GM12878 (cell line): ENCODE data around the gene PIP4K2A. TPM values are rescaled to one million over a fixed set of nuclear protein-coding genes. Genes with fewer than 3 reads are reported as not detected.

ENCODE experiments used
- ATAC-seq: fragments of 200-7000 bp; cut with Tn5 transposase; 3 replicates; pipeline ENCODE4 v1.9.1; 2020; ENCODE audit warnings: mild to moderate bottlenecking, moderate library complexity
- BruUV-seq: library from RNA; stranded (reverse); fragments of 400-500 nt; replicated peaks from 2 replicates; lab custom pipeline; 2021; lab: Mats Ljungman, UMichigan
- CTCF ChIA-PET: fragments of 300-600 bp; sonication (Branson Sonifier 250); formaldehyde crosslinking; extraction: SDS; loops from one replicate; lab custom pipeline; 2021; ENCODE audit warnings: inconsistent platforms; lab: Yijun Ruan, JAX
- POLR2A ChIA-PET: fragments of 350-600 bp; formaldehyde crosslinking; extraction: SDS; loops from one replicate; lab custom pipeline; 2021; ENCODE audit warnings: inconsistent platforms; lab: Charles Lee
- RAD21 ChIA-PET: fragments of 300-600 bp; sonication (Branson Sonifier 250); formaldehyde crosslinking; loops from one replicate; lab custom pipeline; 2023; ENCODE audit warnings: antibody characterized with exemption; ENCODE audit not compliant: unreplicated experiment; lab: Charles Lee
- SMC1A ChIA-PET: fragments of 300-600 bp; sonication (Branson Sonifier 250); formaldehyde crosslinking; loops from one replicate; lab custom pipeline; 2023; ENCODE audit not compliant: unreplicated experiment, uncharacterized antibody; lab: Charles Lee
- DNase-seq: peaks from one replicate; pipeline ENCODE4 v3.0.0-alpha.2; 2011; ENCODE audit warnings: low read depth, low spot score
- FAIRE-seq: peaks from 3 replicates; lab custom pipeline; 2011; peaks lifted over from hg19 to GRCh38; lab: Jason Lieb, UNC
- H2AFZ ChIP-seq: 2 replicates; pipeline ENCODE4 v1.6.0; 2011; ENCODE audit warnings: low read depth, low read length, control low read depth; ENCODE audit not compliant: control insufficient read depth
- H3K27ac ChIP-seq: 2 replicates; pipeline ENCODE4 v1.5.1; 2011; ENCODE audit warnings: control low read depth; ENCODE audit not compliant: control insufficient read depth, insufficient read depth
- H3K27me3 ChIP-seq, 2 experiments: replicated peaks in 1 of 2; 2 replicates each; pipeline versions ENCODE4 v1.6.0 to v1.6.1; 2011; ENCODE audit warnings: low read length in 1 of 2; ENCODE audit not compliant: control insufficient read depth in 2 of 2, insufficient read depth in 2 of 2
- H3K36me3 ChIP-seq, 2 experiments: 2 replicates each; pipeline ENCODE4 v1.5.1; 2011; ENCODE audit warnings: low read length in 1 of 2; ENCODE audit not compliant: control insufficient read depth in 2 of 2, insufficient read depth in 2 of 2
- H3K4me1 ChIP-seq: 2 replicates; pipeline ENCODE4 v1.6.1; 2011; ENCODE audit warnings: mild to moderate bottlenecking, low read length, moderate library complexity, mixed read lengths; ENCODE audit not compliant: control insufficient read depth, insufficient read depth
- H3K4me2 ChIP-seq: 2 replicates; pipeline ENCODE4 v1.6.0; 2011; ENCODE audit warnings: control low read depth; ENCODE audit not compliant: control insufficient read depth, insufficient read depth
- H3K4me3 ChIP-seq: fragments of 200-600 bp; sonication (generic); 2 replicates; pipeline ENCODE4 v1.5.1; 2016
- H3K79me2 ChIP-seq: 2 replicates; pipeline ENCODE4 v1.6.0; 2011; ENCODE audit warnings: low read length; ENCODE audit not compliant: control insufficient read depth, insufficient read depth
- H3K9ac ChIP-seq: 2 replicates; pipeline ENCODE4 v1.8.0; 2011; ENCODE audit warnings: low read length, control low read depth, mixed read lengths; ENCODE audit not compliant: control insufficient read depth, insufficient read depth
- H3K9me3 ChIP-seq: replicated peaks from 3 replicates; pipeline ENCODE4 v1.5.1; 2011; ENCODE audit warnings: mild to moderate bottlenecking, low read length; ENCODE audit not compliant: control insufficient read depth, insufficient read depth
- H4K20me1 ChIP-seq: 2 replicates; pipeline ENCODE4 v1.6.0; 2011; ENCODE audit not compliant: control insufficient read depth, insufficient read depth
- ASH2L ChIP-seq: fragments of 300-600, 200-600 bp; sonication (generic); IDR thresholded peaks from 2 replicates; pipeline ENCODE4 v1.6.1; 2017; ENCODE audit warnings: low read depth, mild to moderate bottlenecking, borderline replicate concordance
- ATF2 ChIP-seq: IDR thresholded peaks from 2 replicates; pipeline ENCODE4 v1.6.1; 2012; ENCODE audit warnings: low read length, inconsistent platforms
- BHLHE40 ChIP-seq, 2 experiments: fragments of 450-650 bp in 1 of 2; IDR thresholded peaks; 2 replicates each; pipeline ENCODE4 v1.6.1; 2011 to 2017; ENCODE audit warnings: low read depth in 2 of 2, borderline replicate concordance in 1 of 2, improper control_type of control experiment in 1 of 2, low read length in 1 of 2, mild to moderate bottlenecking in 1 of 2
- BRCA1 ChIP-seq: IDR thresholded peaks from 2 replicates; pipeline ENCODE4 v1.6.1; 2011; ENCODE audit warnings: low read depth, low read length, improper control_type of control experiment
- EP300 ChIP-seq, 2 experiments: fragments of 150-350 bp in 1 of 2; IDR thresholded peaks; 2 replicates each; pipeline ENCODE4 v1.6.1; 2011 to 2012; ENCODE audit warnings: low read depth in 2 of 2, low read length in 2 of 2, borderline replicate concordance in 1 of 2, improper control_type of control experiment in 1 of 2, inconsistent platforms in 1 of 2; ENCODE audit not compliant: control insufficient read depth in 1 of 2
- ESRRA ChIP-seq: IDR thresholded peaks from 2 replicates; pipeline ENCODE4 v1.6.1; 2012; ENCODE audit warnings: mild to moderate bottlenecking, low read length, improper control_type of control experiment
- FOXM1 ChIP-seq: IDR thresholded peaks from 2 replicates; pipeline ENCODE4 v1.6.1; 2012; ENCODE audit warnings: low read depth, mild to moderate bottlenecking, inconsistent platforms, low read length, moderate library complexity
- HDAC6 ChIP-seq: fragments of 200-600 bp; sonication (generic); IDR thresholded peaks from one replicate; pipeline ENCODE4 v1.8.0; 2017; ENCODE audit warnings: antibody characterized with exemption; ENCODE audit not compliant: unreplicated experiment
- POU2F2 ChIP-seq: IDR thresholded peaks from 3 replicates; pipeline ENCODE4 v1.6.1; 2011; ENCODE audit warnings: low read depth, mild to moderate bottlenecking, low read length, borderline replicate concordance
- RAD21 ChIP-seq: IDR thresholded peaks from 2 replicates; pipeline ENCODE4 v1.6.1; 2011; ENCODE audit warnings: mild to moderate bottlenecking, low read depth, low read length, moderate library complexity; ENCODE audit not compliant: insufficient read depth
- RCOR1 ChIP-seq: conservative IDR thresholded peaks from 2 replicates; pipeline ENCODE4 v1.6.1; 2012; ENCODE audit warnings: low read depth, low read length, improper control_type of control experiment
- RFX5 ChIP-seq: IDR thresholded peaks from 2 replicates; pipeline ENCODE4 v1.6.1; 2011; ENCODE audit warnings: low read depth, low read length, improper control_type of control experiment
- RUNX3 ChIP-seq: IDR thresholded peaks from 2 replicates; pipeline ENCODE4 v1.6.1; 2012; ENCODE audit warnings: low read length, inconsistent platforms
- SIN3A ChIP-seq: IDR thresholded peaks from 2 replicates; pipeline ENCODE4 v1.6.1; 2012; ENCODE audit warnings: low read depth, low read length, improper control_type of control experiment
- SIX5 ChIP-seq: IDR thresholded peaks from 2 replicates; pipeline ENCODE4 v1.6.1; 2011; ENCODE audit warnings: mild to moderate bottlenecking, low read depth, low read length, moderate library complexity; ENCODE audit not compliant: severe bottlenecking
- YY1 ChIP-seq: IDR thresholded peaks from 2 replicates; pipeline ENCODE4 v1.6.1; 2011; ENCODE audit warnings: low read depth, mild to moderate bottlenecking, low read length
- ZNF592 ChIP-seq: fragments of 450-650 bp; IDR thresholded peaks from 2 replicates; pipeline ENCODE4 v1.6.1; 2017; ENCODE audit warnings: mild to moderate bottlenecking, moderate library complexity
- WGBS: methylation state at CpG from one replicate; pipeline ENCODE4 v1.1.6; 2016; ENCODE audit warnings: low lambda C conversion rate; ENCODE audit not compliant: insufficient replicate concordance, insufficient coverage; ENCODE audit errors: missing lambda C conversion rate; 5-methylcytosine and 5-hydroxymethylcytosine counted together
- in situ Hi-C: fragments of 300-500 bp; cut with MboI; formaldehyde crosslinking; loops from 9 replicates; pipeline ENCODE4 v1.14.3; 2018; ENCODE audit warnings: mixed read lengths
- intact Hi-C: fragments of 100-400 bp; cut with micrococcal nuclease; formaldehyde crosslinking; loops from one replicate; pipeline ENCODE4 v1.14.2; 2022; ENCODE audit not compliant: unreplicated experiment
- polyA plus RNA-seq, 11 experiments: library from polyadenylated mRNA; depleted of rRNA in 4 of 11; unstranded in 6 of 11; stranded (reverse) in 5 of 11; fragments of >200 nt; fragmentation: Nextera tagmentation in 4 of 11; fragmentation: Illumina TruSeq in 1 of 11; extraction: Ambion mirVana in 4 of 11; extraction: Trizol in 1 of 11; gene quantifications; 1 replicate in 1 of 11; 2 replicates in 10 of 11; pipeline versions ENCODE4 v1.2.1 to v1.2.3, GENCODE V29; 2011 to 2016; ENCODE audit warnings: inconsistent platforms in 2 of 11, missing spikeins in 2 of 11, low read depth in 1 of 11
- total RNA-seq, 4 experiments: library from RNA; depleted of rRNA in 3 of 4; stranded (reverse); fragments of >200 nt in 3 of 4; fragmentation: Illumina TruSeq in 1 of 4; extraction: Trizol in 1 of 4; gene quantifications; 2 replicates each; pipeline versions ENCODE4 v1.2.1 to v1.2.3, GENCODE V29; 2013 to 2021

The PIP4K2A gene
- total and polyA plus RNA-seq, 10 of the 15 experiments (the other 5 are each of a cell fraction or from before 2014, with no cell fraction given) = 54.3 to 139 (median 84.4) TPM

- TF ChIP-seq ATF2 (0 out of 2 replicates have a peak, but pooled peaks have one; percentile 18), ASH2L (no peak), BRCA1 (no peak), POU2F2 (peak; percentile 76; the same call in 1 of the 3 replicates), RFX5 (no peak), YY1 (no peak), RUNX3 (peak; percentile 43; the same call in 1 of the 2 replicates)
Measured at GRCh38 chr10:22611425-22612115, 102.8 kb downstream of the PIP4K2A start (continued).

GRCh38 chr10:22610610-22611009 is 103.8 kb downstream of the PIP4K2A start:
- 30% methylated on average over 5 of the region's 5 CpGs for WGBS
- no peak for DNase-seq
- H3K4me3 ChIP-seq = no peak overlapping the region
- ChIA-PET RAD21 (interaction anchor here (0.9 to 3.2 kb wide), 11 partner anchors 12 to 102 kb away, joined by 3 to 13 read pairs (median 4); no protein-coding TSS in a partner anchor), SMC1A (interaction anchor here (0.6 to 14.3 kb wide), 18 partner anchors 9 to 243 kb away, joined by 3 to 139 read pairs (median 5); no protein-coding TSS in a partner anchor), POLR2A (interaction anchor here (0.8 to 1.5 kb wide), 7 partner anchors 9 to 100 kb away, joined by 3 to 8 read pairs (median 5); no protein-coding TSS in a partner anchor), CTCF (interaction anchor here (0.7 to 1.3 kb wide), 5 partner anchors 9 to 58 kb away, joined by 3 to 6 read pairs (median 3); no protein-coding TSS in a partner anchor)
- FAIRE-seq = no peak
- BruUV-seq = no TSS peak
- H3K9me3 ChIP-seq = peaks cover 2% of the 10 kb centered on the region; the same call in 2 of the 3 replicates
- H3K36me3 ChIP-seq = peaks cover 7 to 27% of the 10 kb centered on the region in 2 experiments; a peak in 3 of 4 replicates
- H2AFZ ChIP-seq = no peak overlapping the region
- H3K27ac ChIP-seq = peak overlapping the region; percentile 5
- in situ Hi-C loops = no loop called here
- intact Hi-C loops = no loop called here
- no peak overlapping the region; the same call in 1 of the 2 replicates for H3K4me2 ChIP-seq
- H4K20me1 ChIP-seq = no peaks in the 10 kb centered on the region; the same call in 1 of the 2 replicates
- no peaks in the 10 kb centered on the region for H3K27me3 ChIP-seq
- H3K4me1 ChIP-seq = peaks cover 69% of the 10 kb centered on the region
- no peak overlapping the region for H3K9ac ChIP-seq
- peaks cover 80% of the 10 kb centered on the region for H3K79me2 ChIP-seq
- ATAC-seq = no peak
- no peak for TF ChIP-seq BHLHE40 (IDR thresholded peaks at IDR 0.05; ENCODE audit: borderline replicate concordance in 1 of 2, low read depth in 2 of 2, low read length in 1 of 2)
- no peak for TF ChIP-seq SIX5
- TF ChIP-seq SIN3A = no peak
- TF ChIP-seq ESRRA = no peak
- TF ChIP-seq FOXM1 = no peak
- TF ChIP-seq EP300 (IDR thresholded peaks at IDR 0.05; ENCODE audit: borderline replicate concordance in 1 of 2, control insufficient read depth in 1 of 2, low read depth in 2 of 2, low read length in 2 of 2) = no peak
- TF ChIP-seq HDAC6 = no peak
- no peak for TF ChIP-seq RAD21
- no peak for TF ChIP-seq ZNF592
- no peak for TF ChIP-seq RCOR1
